ENCODE data around the gene PRG3. TPM values are rescaled to one million over a fixed set of nuclear protein-coding genes. Genes with fewer than 3 reads are reported as not detected.
A peak's percentile ranks its signal among the peaks of the same experiment; 100 is the strongest.

The PRG3 gene
- total RNA-seq, 1 donor from 2014 or later: not detected

DNA sequence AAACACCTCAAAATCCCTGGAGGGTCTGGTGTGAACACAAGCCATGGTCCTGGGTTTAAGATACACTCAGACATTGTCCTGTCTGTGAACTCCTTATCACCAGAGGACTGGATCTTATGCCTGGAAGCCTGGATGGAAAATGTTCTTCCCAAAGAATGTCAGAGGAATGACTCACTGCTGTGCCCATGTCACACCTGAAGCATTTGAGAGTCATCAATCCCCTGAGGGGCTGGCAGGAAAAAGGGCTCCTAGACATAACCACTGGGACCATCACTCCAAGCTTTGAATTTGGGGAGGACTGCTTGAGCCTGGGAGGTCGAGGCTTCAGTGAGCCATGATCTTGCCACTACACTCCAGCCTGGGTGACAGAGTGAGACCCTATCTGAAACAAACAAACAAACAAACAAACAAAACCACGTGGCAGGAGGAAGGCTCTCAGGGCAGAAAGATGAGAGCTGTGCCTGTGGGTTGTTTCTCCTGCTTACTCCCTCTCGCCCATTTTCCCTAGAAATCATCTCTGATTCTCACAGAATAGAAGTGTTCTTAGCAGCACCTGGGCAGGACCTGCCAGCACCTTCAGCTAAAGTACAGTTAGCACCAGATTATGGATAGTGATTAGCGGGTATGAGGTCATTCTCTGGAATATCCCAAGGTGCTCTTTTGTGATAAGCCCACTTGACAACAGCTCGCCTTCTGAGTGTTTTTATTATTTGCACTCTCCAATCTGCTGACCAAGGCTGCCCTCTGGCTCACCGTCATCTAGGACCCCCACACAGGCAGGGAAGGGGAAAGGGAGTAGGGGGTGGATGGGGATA lies 21.4 kb upstream of the PRG3 start:
- H3K27me3 ChIP-seq (ENCODE audit: control insufficient read depth, insufficient read depth, low read length): peaks cover 1% of the 10 kb centered on the region
- FAIRE-seq (no peak), DNase-seq (ENCODE audit: low read depth) (peak; percentile 76)

DNA sequence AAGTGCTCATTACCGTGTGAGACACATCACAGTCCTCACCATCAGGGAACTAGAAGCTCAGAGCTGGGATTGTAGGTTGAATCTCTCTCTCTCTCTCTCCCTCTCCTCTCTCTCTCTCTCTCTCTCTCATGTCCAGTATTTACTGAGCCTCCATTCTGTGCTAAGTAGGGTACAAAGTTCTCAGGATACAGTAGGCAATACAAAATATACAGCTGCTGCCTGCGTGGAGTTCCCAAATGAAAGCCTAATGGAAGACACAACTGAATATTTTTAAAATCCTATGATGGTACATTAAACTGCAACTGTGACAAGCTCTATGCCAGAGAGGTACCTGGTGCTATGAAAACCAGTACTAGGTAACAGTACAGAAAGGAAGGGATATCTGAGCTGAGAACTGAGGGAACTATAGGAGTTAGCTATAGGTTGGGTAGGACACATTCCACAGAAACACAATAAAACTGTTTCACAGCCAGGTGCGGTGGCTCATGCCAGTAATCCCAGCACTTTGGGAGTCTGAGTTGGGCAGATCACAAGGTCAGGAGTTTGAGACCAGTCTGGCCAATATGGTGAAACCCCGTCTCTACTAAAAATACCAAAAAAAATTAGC lies 19.1 kb upstream of the PRG3 start:
- TF ChIP-seq CTCF (IDR thresholded peaks at IDR 0.05; ENCODE audit: insufficient read depth, low read length, severe bottlenecking): no peak
- Histone ChIP-seq H3K4me3 (ENCODE audit: low read depth, low read length) (no peak overlapping the region), H3K36me3 (ENCODE audit: control insufficient read depth, insufficient read depth, low read length) (no peaks in the 10 kb centered on the region), H3K27me3 (ENCODE audit: control insufficient read depth, insufficient read depth, low read length) (peaks cover 1% of the 10 kb centered on the region)
- no peak for DNase-seq (ENCODE audit: low read depth)
- no peak for FAIRE-seq

More for the DNA sequence above, 21.4 kb upstream of the PRG3 start:
- no peak for TF ChIP-seq CTCF (IDR thresholded peaks at IDR 0.05; ENCODE audit: insufficient read depth, low read length, severe bottlenecking)
- peaks cover 1% of the 10 kb centered on the region for H3K36me3 ChIP-seq (ENCODE audit: control insufficient read depth, insufficient read depth, low read length)
- H3K4me3 ChIP-seq (ENCODE audit: low read depth, low read length): no peak overlapping the region

GRCh38 chr11:57399221-57399620 lies 18.3 kb upstream of the PRG3 start:
- no peak for FAIRE-seq
- no peak overlapping the region for H3K4me3 ChIP-seq (ENCODE audit: low read depth, low read length)
- peak; percentile 80 for DNase-seq (ENCODE audit: low read depth)
- peaks cover 1% of the 10 kb centered on the region for H3K27me3 ChIP-seq (ENCODE audit: control insufficient read depth, insufficient read depth, low read length)
- no peak for TF ChIP-seq CTCF (IDR thresholded peaks at IDR 0.05; ENCODE audit: insufficient read depth, low read length, severe bottlenecking)
- no peaks in the 10 kb centered on the region for H3K36me3 ChIP-seq (ENCODE audit: control insufficient read depth, insufficient read depth, low read length)

- Histone ChIP-seq H3K27me3 (ENCODE audit: control insufficient read depth, insufficient read depth, low read length) (peaks cover 1% of the 10 kb centered on the region), H3K36me3 (ENCODE audit: control insufficient read depth, insufficient read depth, low read length) (no peaks in the 10 kb centered on the region), H3K4me3 (ENCODE audit: low read depth, low read length) (no peak overlapping the region)
- no peak for TF ChIP-seq CTCF (IDR thresholded peaks at IDR 0.05; ENCODE audit: insufficient read depth, low read length, severe bottlenecking)
- DNase-seq (ENCODE audit: low read depth) (no peak), FAIRE-seq (no peak)
These were observed 16.5 kb upstream of the PRG3 start for GRCh38 chr11:57397394-57397990.

DNA sequence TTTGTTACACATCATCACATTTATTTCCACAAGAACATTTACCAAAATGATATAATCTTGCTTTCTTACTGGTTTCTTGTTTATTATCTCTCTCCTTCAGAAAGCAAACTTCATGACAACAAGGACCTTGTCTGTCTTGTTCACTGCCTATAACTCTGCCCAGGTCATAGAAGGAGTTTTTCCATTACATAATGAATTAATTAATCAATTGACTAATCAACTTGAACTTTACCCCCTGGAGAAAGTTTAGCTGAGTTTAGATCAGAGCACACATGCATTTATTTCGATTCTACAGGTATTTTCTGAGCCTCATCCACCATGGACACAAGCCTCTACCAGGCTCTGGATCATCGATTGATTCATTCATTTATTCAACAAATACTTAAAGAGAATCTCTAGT lies 15.8 kb upstream of the PRG3 start:
- Histone ChIP-seq H3K4me3 (ENCODE audit: low read depth, low read length) (no peak overlapping the region), H3K27me3 (ENCODE audit: control insufficient read depth, insufficient read depth, low read length) (peaks cover 1% of the 10 kb centered on the region), H3K36me3 (ENCODE audit: control insufficient read depth, insufficient read depth, low read length) (no peaks in the 10 kb centered on the region)
- no peak for DNase-seq (ENCODE audit: low read depth)
- no peak for FAIRE-seq
- no peak for TF ChIP-seq CTCF (IDR thresholded peaks at IDR 0.05; ENCODE audit: insufficient read depth, low read length, severe bottlenecking)
